Hepatocyte (in vitro differentiated cells): Measurements from ENCODE around the gene AOAH. TPM values are rescaled to one million over a fixed set of nuclear protein-coding genes. Genes with fewer than 3 reads are reported as not detected.
"Not testable (repeated sequence)": the region's sequence is repeated elsewhere in the genome, so short reads cannot be mapped to it uniquely, and the experiment has no call there.

Experiments used
- DNase-seq: peaks from one replicate; pipeline ENCODE4 v3.0.0-alpha.2; 2016; ENCODE audit warnings: low spot score
- H2AFZ ChIP-seq: fragments of 200-600 bp; sonication (generic); 2 replicates; pipeline ENCODE4 v1.6.0; 2016; ENCODE audit warnings: antibody characterized with exemption, mild to moderate bottlenecking
- H3K27ac ChIP-seq: fragments of 200-600 bp; sonication (generic); 2 replicates; pipeline ENCODE4 v1.5.1; 2016; ENCODE audit warnings: mild to moderate bottlenecking
- H3K27me3 ChIP-seq: fragments of 200-600 bp; sonication (generic); 2 replicates; pipeline ENCODE4 v1.6.1; 2016
- H3K36me3 ChIP-seq: fragments of 200-600 bp; sonication (generic); replicated peaks from 2 replicates; pipeline ENCODE4 v1.5.1; 2016; ENCODE audit warnings: low read depth; ENCODE audit not compliant: insufficient read depth
- H3K4me1 ChIP-seq: fragments of 200-600 bp; sonication (generic); 2 replicates; pipeline ENCODE4 v1.5.1; 2016; ENCODE audit warnings: mild to moderate bottlenecking, moderate library complexity; ENCODE audit not compliant: insufficient read depth
- H3K4me2 ChIP-seq: fragments of 200-600 bp; sonication (generic); 2 replicates; pipeline ENCODE4 v1.6.0; 2016
- H3K4me3 ChIP-seq: fragments of 200-600 bp; sonication (generic); 2 replicates; pipeline ENCODE4 v1.5.1; 2016; ENCODE audit warnings: mild to moderate bottlenecking
- H3K79me2 ChIP-seq: fragments of 200-600 bp; sonication (generic); 2 replicates; pipeline ENCODE4 v1.6.0; 2017; ENCODE audit warnings: mild to moderate bottlenecking
- H3K9me2 ChIP-seq: fragments of 200-600 bp; sonication (generic); replicated peaks from 2 replicates; pipeline ENCODE4 v1.6.0; 2017; ENCODE audit warnings: mild to moderate bottlenecking; ENCODE audit not compliant: insufficient read depth
- H3K9me3 ChIP-seq: fragments of 200-600 bp; sonication (generic); 2 replicates; pipeline ENCODE4 v1.5.1; 2016; ENCODE audit warnings: low read depth, mild to moderate bottlenecking
- H4K20me1 ChIP-seq: fragments of 200-600 bp; sonication (generic); 2 replicates; pipeline ENCODE4 v1.6.0; 2016; ENCODE audit warnings: mild to moderate bottlenecking; ENCODE audit not compliant: insufficient read depth, poor library complexity, severe bottlenecking
- EZH2 ChIP-seq: fragments of 200-600 bp; sonication (generic); IDR thresholded peaks from 2 replicates; pipeline ENCODE4 v1.6.1; 2016; ENCODE audit warnings: antibody characterized with exemption, mild to moderate bottlenecking, borderline replicate concordance
- EZH2phosphoT487 ChIP-seq: fragments of 200-600 bp; sonication (generic); IDR thresholded peaks from one replicate; pipeline ENCODE4 v1.6.1; 2018; ENCODE audit warnings: antibody characterized with exemption, mild to moderate bottlenecking, low read depth, moderate library complexity; ENCODE audit not compliant: unreplicated experiment, severe bottlenecking
- WGBS: methylation state at CpG from one replicate; pipeline ENCODE4 v1.1.6; 2016; ENCODE audit warnings: low lambda C conversion rate; ENCODE audit errors: missing lambda C conversion rate; 5-methylcytosine and 5-hydroxymethylcytosine counted together
- polyA plus RNA-seq: library from polyadenylated mRNA; unstranded; fragments of >200 nt; fragmentation: Nextera tagmentation; extraction: Ambion mirVana; gene quantifications from 2 replicates; pipeline ENCODE4 v1.2.1, GENCODE V29; 2016
- total RNA-seq: library from RNA; depleted of rRNA; stranded (reverse); fragments of >200 nt; gene quantifications from 2 replicates; pipeline ENCODE4 v1.2.3, GENCODE V29; 2014
- TF ChIP-seq, protein P1 (sequence below): fragments of 200-600 bp; sonication (generic); IDR thresholded peaks from 2 replicates; pipeline ENCODE4 v1.5.1; 2016; ENCODE audit warnings: antibody characterized with exemption, mild to moderate bottlenecking; ENCODE audit not compliant: poor library complexity

The AOAH gene
- total and polyA plus RNA-seq, 2 experiments from 2014 or later: 2.4 to 3.9 TPM

DNA sequence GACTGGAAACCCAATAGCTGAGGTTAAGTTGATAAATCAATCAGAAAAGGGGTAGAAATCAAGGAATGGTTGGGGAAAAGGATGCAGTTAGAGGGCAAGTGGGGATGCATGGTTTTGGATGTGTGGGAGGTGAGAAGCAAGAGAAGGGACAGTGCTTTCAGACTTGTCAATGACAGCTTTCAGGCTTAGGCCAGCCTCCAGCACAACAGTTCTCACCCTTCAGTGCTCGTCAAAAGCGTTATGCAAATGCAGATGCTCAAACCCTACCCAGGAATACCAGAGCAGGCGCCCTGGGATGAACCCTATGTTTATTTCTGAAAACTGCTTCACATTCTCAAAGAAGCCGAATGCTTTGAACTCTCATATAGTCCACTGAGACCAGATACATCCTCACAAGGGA lies 74.0 kb downstream of the AOAH start:
- no peaks in the 10 kb centered on the region for H3K9me3 ChIP-seq
- no peaks in the 10 kb centered on the region for H3K27me3 ChIP-seq
- H3K4me2 ChIP-seq: no peak overlapping the region
- no peaks in the 10 kb centered on the region for H4K20me1 ChIP-seq
- no peaks in the 10 kb centered on the region for H3K9me2 ChIP-seq
- no peak overlapping the region for H3K27ac ChIP-seq
- no peaks in the 10 kb centered on the region for H3K36me3 ChIP-seq
- H3K4me1 ChIP-seq: peaks cover 6% of the 10 kb centered on the region
- no peak overlapping the region for H3K4me3 ChIP-seq
- H3K79me2 ChIP-seq: no peaks in the 10 kb centered on the region
- TF ChIP-seq, protein P1, sequence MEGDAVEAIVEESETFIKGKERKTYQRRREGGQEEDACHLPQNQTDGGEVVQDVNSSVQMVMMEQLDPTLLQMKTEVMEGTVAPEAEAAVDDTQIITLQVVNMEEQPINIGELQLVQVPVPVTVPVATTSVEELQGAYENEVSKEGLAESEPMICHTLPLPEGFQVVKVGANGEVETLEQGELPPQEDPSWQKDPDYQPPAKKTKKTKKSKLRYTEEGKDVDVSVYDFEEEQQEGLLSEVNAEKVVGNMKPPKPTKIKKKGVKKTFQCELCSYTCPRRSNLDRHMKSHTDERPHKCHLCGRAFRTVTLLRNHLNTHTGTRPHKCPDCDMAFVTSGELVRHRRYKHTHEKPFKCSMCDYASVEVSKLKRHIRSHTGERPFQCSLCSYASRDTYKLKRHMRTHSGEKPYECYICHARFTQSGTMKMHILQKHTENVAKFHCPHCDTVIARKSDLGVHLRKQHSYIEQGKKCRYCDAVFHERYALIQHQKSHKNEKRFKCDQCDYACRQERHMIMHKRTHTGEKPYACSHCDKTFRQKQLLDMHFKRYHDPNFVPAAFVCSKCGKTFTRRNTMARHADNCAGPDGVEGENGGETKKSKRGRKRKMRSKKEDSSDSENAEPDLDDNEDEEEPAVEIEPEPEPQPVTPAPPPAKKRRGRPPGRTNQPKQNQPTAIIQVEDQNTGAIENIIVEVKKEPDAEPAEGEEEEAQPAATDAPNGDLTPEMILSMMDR: no peak
- TF ChIP-seq EZH2: no peak
- no peak for DNase-seq
- WGBS: 91% methylated on average over 4 of the region's 4 CpGs
- no peak overlapping the region for H2AFZ ChIP-seq

DNA sequence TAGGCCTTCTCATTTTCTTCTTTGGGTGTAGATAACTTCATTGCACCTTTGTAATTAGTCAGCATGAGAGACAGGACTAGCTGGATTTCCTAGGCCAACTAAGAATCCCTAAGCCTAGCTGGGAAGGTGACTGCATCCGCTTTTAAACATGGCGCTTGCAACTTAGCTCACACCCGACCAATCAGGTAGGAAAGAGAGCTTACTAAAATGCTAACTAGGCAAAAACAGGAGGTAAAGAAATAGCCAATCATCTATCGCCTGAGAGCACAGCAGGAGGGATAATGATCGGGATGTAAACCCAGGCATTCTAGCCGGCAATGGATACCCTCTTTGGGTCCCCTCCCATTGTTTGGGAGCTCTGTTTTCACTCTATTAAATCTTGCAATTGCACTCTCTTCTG lies 75.0 kb downstream of the AOAH start:
- H3K9me2 ChIP-seq, DNase-seq, H3K27ac ChIP-seq, H2AFZ ChIP-seq, H3K27me3 ChIP-seq, H3K36me3 ChIP-seq, H3K79me2 ChIP-seq, H4K20me1 ChIP-seq, H3K4me2 ChIP-seq, H3K4me1 ChIP-seq, H3K9me3 ChIP-seq, H3K4me3 ChIP-seq: not testable (repeated sequence)
- WGBS: 93% methylated on average over 6 of the region's 6 CpGs

DNA sequence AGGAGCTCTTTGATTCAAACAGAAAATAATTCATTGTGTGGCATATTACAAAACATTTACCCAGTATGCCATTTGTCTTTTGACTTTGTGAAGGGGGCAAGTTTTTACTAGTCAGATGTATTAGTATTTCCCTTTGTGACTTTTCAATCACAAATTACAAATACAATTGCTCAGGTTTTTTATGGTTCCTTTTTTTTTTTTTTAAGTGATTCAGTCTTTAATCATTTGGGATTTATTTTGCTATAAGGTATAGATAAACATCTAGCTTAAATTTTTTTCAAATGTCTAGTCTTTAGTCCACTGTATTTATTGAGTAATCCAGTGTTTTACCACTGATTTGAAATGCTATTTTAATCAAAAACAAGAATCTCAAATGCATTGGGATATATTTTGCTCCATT lies 75.9 kb downstream of the AOAH start:
- TF ChIP-seq EZH2phosphoT487 (no peak), EZH2 (no peak)
- TF ChIP-seq, protein P1: no peak
- no peaks in the 10 kb centered on the region for H3K9me2 ChIP-seq
- H2AFZ ChIP-seq: no peak overlapping the region
- H3K27me3 ChIP-seq: no peaks in the 10 kb centered on the region
- no peak overlapping the region for H3K27ac ChIP-seq
- DNase-seq: no peak
- no peaks in the 10 kb centered on the region for H3K9me3 ChIP-seq
- H3K4me3 ChIP-seq: no peak overlapping the region
- no peaks in the 10 kb centered on the region for H4K20me1 ChIP-seq
- H3K4me2 ChIP-seq: no peak overlapping the region
- no peaks in the 10 kb centered on the region for H3K79me2 ChIP-seq
- peaks cover 5% of the 10 kb centered on the region for H3K4me1 ChIP-seq
- no peaks in the 10 kb centered on the region for H3K36me3 ChIP-seq

DNA sequence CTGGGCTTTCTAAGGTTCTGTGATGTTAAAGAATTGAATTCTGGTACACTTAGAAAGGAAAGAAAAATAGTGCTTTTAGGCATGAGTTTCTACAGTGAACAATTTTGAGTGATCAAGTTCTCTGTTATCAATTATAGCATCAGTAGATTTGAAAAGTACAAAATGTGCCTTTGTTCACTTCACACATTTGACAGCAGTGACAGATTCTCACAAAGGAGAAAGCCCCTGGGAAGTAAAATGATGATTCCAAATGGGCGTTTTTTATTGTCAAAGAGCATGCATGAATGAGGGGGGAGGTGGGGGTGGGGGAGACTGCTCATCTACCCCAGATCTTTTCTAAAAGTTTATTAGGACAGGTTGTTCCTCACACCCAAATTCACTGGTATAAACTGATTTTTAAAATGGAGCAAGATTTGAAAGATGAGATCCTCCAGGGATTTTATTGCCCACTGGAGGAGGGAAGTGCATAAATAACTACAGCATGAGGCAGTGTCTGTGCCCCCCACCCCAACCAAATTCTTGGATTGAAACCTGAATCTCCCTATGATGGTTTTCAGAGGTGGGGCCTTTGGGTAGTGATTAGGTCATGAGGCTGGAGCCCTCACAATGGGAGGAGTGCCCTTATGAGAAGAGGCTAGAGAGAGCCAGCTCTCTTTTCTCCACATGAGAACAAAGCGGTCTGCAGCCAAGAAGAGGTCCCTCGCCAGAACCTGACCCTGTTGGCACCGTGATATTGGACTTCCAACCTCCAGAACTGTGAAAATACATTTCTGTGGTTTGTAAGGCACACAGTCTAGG lies 79.5 kb downstream of the AOAH start:
- H3K4me3 ChIP-seq: no peak overlapping the region
- H3K4me1 ChIP-seq: peaks cover 3% of the 10 kb centered on the region
- no peaks in the 10 kb centered on the region for H3K9me3 ChIP-seq
- DNase-seq: no peak
- no peaks in the 10 kb centered on the region for H3K27me3 ChIP-seq
- H3K9me2 ChIP-seq: no peaks in the 10 kb centered on the region
- H3K79me2 ChIP-seq: no peaks in the 10 kb centered on the region
- 59% methylated on average over 4 of the region's 4 CpGs for WGBS
- H3K36me3 ChIP-seq: no peaks in the 10 kb centered on the region
- no peaks in the 10 kb centered on the region for H4K20me1 ChIP-seq
- TF ChIP-seq EZH2phosphoT487 (no peak), EZH2 (no peak)
- TF ChIP-seq, protein P1: no peak
- no peak overlapping the region for H2AFZ ChIP-seq
- no peak overlapping the region for H3K4me2 ChIP-seq
- no peak overlapping the region for H3K27ac ChIP-seq
